ENCODE data around the gene EFCAB14. TPM values are rescaled to one million over a fixed set of nuclear protein-coding genes. Genes with fewer than 3 reads are reported as not detected.

The EFCAB14 gene
- total and polyA plus RNA-seq, 2 of the 8 experiments (the other 6 are each of a cell fraction or from before 2014, with no cell fraction given) = 19.4 to 40.4 TPM

- TF ChIP-seq JUN (IDR thresholded peaks at IDR 0.05; ENCODE audit: low read depth, low read length) (no peak), SP1 (IDR thresholded peaks at IDR 0.05; ENCODE audit: low read depth, low read length) (no peak), CTBP2 (IDR thresholded peaks at IDR 0.05; ENCODE audit: borderline replicate concordance, insufficient read depth, insufficient read length, low read length) (no peak), CHD7 (IDR thresholded peaks at IDR 0.05; ENCODE audit: insufficient replicate concordance, low read length) (no peak), SIN3A (conservative IDR thresholded peaks at IDR 0.05 in 1 of 2, IDR thresholded peaks at IDR 0.05 in 1 of 2; ENCODE audit: low read depth in 1 of 2, low read length in 2 of 2) (no peak)
Observed at GRCh38 chr1:46652321-46653100, 66.4 kb downstream of the EFCAB14 start (continued).
